Measurements from ENCODE around the gene SPANXD.
"Not testable (repeated sequence)": the region's sequence is repeated elsewhere in the genome, so short reads cannot be mapped to it uniquely, and the experiment has no call there.

Gene SPANXD

DNA sequence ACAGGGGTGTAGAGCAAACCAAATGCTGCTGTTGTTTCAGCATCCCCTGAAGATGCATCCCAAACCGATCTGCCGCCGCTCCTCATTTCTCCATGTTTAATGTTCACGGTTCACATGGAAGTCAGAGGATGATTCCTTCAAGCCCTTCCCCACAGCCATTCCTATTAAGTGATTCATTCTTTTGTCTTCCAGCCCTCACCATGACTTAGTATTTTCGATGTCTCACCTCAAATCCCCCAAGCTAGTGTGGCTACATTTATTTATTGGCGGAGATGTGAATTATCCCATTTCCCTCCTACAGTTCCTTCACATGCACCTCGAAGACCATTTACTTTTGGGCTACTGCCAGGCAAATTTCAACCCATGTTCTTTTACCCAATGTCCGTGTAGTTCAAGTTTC, at the start of gene SPANXD:
SPANXD (minus strand) TSS at position 101 of the 400 bp plus-strand sequence. CDS start 334 bp downstream, outside the sequence.
- DNase-seq, result not testable (repeated sequence)

GRCh38 chrX:141742666-141743065, 44.1 kb upstream of the SPANXD start:
- no peak for DNase-seq

DNA sequence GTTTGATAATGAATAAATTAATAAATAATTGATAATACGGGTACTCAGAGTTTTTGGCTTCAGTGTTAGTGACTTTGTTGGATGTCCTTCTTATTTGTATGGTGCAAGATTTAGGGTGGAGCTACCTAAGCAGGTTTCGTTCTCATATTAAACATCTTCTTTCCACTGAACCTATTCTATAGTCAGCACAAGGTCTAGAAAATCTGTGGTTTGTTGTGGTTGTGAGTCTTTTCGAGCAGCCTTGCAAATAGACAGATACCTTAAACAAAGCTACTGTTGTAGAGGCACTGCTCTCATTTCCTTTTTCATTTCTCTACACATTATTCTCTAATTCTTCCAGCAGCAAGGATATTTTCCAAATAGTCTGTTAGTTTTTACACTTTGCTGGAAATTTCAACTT, 38.1 kb upstream of the SPANXD start:
- DNase-seq, result no peak

DNA sequence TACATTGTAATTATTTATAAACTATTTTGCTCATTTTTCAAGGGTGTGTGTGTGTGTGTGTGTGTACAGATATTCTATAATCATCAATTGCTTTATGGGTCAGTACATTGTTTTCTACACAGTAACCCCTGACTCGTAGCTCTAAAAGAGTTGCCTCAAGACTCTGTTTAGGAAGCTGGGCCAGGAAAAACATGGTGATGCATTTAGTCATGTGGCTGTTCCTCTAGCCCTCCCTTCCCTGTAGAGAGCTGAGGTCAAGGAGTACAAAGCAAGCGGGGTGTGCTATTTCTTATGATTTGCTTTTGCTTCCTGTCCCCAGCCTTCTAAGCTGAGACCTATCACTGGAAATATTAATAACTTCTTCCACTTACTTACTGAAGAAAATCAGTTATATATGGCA, 34.8 kb upstream of the SPANXD start:
- DNase-seq, result no peak

- DNase-seq, result no peak
Observed at GRCh38 chrX:141732031-141732430, 33.5 kb upstream of the SPANXD start.

DNA sequence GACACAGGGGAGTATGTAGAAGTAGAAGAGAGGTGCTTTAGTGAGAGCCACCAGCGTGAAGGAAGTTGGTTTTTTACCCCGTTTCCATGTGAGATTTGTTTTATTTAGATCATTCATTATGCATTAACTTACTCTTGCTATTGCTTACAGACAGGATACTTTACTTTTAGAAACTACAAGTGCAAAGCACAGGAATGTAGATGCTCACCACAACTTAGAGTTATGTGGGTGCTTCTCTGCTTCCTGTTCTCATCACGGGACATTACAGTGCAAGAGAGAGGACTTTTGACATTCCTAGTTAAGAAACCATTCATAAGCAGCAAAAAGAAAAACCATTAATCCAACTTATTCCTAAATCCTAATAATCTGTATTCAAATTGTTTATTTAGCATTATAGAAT, 25.6 kb upstream of the SPANXD start:
- DNase-seq, result no peak

GRCh38 chrX:141714680-141715079, 16.1 kb upstream of the SPANXD start:
- no peak for DNase-seq

- no peak for DNase-seq
Observed at GRCh38 chrX:141701072-141701471, 2.5 kb upstream of the SPANXD start.

GRCh38 chrX:141673946-141674345, 24.6 kb downstream of the SPANXD start:
- DNase-seq, result no peak

DNA sequence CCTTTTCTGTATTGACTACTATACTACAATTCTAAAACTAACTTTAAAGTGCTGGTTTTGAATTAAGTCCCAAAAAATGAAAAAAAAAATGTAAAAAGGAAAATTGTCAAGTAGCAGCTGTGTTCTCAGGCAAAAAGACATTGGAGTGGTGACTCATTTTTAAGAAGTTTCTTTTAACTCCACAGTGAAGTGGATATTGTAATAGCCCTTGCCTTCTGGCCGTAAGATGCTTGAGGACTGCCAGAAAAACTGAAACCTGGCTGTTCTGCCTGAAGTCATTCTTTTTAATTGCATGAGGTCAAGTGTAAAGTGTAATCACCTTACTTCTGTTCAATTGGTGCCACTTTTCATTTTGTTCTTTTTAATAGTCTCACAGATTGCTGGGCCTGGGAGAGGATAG, 28.9 kb downstream of the SPANXD start:
- DNase-seq, result no peak

- no peak for DNase-seq
Observed at GRCh38 chrX:141668371-141668770, 30.2 kb downstream of the SPANXD start.

- no peak for DNase-seq
Observed at GRCh38 chrX:141662781-141663180, 35.8 kb downstream of the SPANXD start.

GRCh38 chrX:141652286-141652685, 46.3 kb downstream of the SPANXD start:
- no peak for DNase-seq
